ENCODE results near the gene METAP1D.

Gene METAP1D

DNA sequence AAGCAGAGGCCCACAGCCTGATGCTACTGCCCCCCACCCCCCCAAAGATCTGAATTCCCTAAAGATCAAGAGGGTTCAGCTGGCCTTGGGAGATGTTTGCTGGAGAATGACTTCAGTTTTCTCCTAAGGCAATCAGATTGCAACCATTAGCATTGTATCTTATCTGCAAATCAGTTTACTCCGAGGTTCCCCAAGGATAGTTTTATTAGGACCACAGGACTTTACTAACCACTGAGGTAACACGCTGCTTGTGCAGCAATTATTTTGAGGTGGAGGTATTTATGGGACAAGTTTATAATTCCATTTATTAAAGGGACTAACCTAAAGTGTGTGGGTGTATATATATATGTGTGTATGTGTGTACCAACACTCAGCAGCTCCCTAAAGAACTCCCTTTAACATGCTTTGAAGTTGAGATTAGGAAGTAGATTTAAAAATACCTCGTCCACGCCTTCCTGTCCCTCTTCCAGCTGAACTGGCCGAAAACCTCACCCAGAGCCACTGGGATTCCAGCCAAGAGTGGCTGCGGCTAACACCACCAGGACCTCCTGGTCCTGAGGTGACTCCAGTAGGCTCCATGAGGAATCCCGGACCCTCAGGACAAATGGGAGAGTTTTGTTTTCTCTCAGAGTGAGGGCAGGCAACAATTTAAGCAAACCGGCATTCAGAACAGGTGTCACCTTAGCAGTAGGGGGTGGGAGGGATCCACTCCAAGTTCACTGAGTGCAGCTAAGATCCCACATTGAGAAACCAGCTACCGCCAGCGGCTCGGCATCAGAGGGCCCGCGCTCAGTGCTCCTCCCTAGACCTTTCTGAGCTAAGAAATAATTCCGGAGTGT is 82.6 kb downstream of the METAP1D start:
- H4K20me1 ChIP-seq (ENCODE audit: insufficient read depth, low read length) = no peaks in the 10 kb centered on the region
- no peaks in the 10 kb centered on the region for H3K79me2 ChIP-seq (ENCODE audit: low read length)
- no peak overlapping the region for H3K4me2 ChIP-seq (ENCODE audit: low read length)
- H3K4me1 ChIP-seq (ENCODE audit: low read length) = no peaks in the 10 kb centered on the region; the same call in 1 of the 2 replicates
- no peak overlapping the region for H3K4me3 ChIP-seq (ENCODE audit: low read length)
- H3K9me3 ChIP-seq (ENCODE audit: insufficient read depth, low read length) = no peaks in the 10 kb centered on the region
- H2AFZ ChIP-seq (ENCODE audit: low read depth, low read length) = no peak overlapping the region
- TF ChIP-seq, protein P1, sequence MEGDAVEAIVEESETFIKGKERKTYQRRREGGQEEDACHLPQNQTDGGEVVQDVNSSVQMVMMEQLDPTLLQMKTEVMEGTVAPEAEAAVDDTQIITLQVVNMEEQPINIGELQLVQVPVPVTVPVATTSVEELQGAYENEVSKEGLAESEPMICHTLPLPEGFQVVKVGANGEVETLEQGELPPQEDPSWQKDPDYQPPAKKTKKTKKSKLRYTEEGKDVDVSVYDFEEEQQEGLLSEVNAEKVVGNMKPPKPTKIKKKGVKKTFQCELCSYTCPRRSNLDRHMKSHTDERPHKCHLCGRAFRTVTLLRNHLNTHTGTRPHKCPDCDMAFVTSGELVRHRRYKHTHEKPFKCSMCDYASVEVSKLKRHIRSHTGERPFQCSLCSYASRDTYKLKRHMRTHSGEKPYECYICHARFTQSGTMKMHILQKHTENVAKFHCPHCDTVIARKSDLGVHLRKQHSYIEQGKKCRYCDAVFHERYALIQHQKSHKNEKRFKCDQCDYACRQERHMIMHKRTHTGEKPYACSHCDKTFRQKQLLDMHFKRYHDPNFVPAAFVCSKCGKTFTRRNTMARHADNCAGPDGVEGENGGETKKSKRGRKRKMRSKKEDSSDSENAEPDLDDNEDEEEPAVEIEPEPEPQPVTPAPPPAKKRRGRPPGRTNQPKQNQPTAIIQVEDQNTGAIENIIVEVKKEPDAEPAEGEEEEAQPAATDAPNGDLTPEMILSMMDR (IDR thresholded peaks at IDR 0.05; ENCODE audit: low read depth, low read length) = no peak
- TF ChIP-seq EZH2phosphoT487 (IDR thresholded peaks at IDR 0.05; ENCODE audit: low read depth) = no peak
- H3K27me3 ChIP-seq (ENCODE audit: low read depth, low read length) = no peaks in the 10 kb centered on the region
- no peak overlapping the region for H3K9ac ChIP-seq (ENCODE audit: low read length)
- no peaks in the 10 kb centered on the region for H3K36me3 ChIP-seq (replicated peaks; ENCODE audit: low read depth, low read length)
- H3K27ac ChIP-seq (ENCODE audit: low read length) = no peak overlapping the region

DNA sequence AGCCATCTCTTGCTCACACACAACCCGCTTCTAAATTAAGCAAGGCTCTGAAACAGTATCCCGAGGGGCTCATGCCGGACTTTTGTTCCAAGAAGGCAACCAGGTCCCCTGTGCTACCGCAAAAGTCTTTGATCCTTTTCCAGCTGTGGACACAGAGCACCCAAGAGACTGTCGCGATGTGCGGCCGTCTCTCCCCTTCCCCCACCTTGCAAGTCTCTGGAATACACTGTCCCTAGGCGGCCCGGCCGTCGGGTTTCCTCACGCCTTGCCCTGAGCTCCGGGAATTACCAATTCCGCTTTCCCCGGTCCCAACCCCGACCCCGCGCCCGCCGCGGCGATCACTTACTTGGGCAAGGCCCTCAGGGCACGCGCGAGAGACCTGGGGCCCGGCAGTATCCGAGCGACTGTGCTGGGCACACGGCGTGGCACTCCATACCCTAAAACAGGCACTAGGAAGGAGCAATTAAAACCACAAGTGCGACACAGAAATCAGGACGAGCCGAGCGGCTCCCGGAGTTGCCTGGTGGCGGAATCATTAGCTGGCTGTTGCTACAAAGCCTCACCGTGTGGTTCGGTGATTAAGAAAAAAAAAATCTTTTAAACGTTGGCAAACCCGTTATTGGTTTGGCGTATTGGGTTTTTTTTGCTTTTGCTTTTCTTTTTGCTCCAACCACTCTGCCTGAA is 83.3 kb downstream of the METAP1D start:
- Histone ChIP-seq H3K36me3 (replicated peaks; ENCODE audit: low read depth, low read length) (no peaks in the 10 kb centered on the region), H3K4me2 (ENCODE audit: low read length) (no peak overlapping the region), H2AFZ (ENCODE audit: low read depth, low read length) (no peak overlapping the region), H3K27me3 (ENCODE audit: low read depth, low read length) (no peaks in the 10 kb centered on the region), H3K27ac (ENCODE audit: low read length) (no peak overlapping the region), H3K9me3 (ENCODE audit: insufficient read depth, low read length) (no peaks in the 10 kb centered on the region), H3K9ac (ENCODE audit: low read length) (no peak overlapping the region), H3K79me2 (ENCODE audit: low read length) (no peaks in the 10 kb centered on the region), H3K4me1 (ENCODE audit: low read length) (no peaks in the 10 kb centered on the region; the same call in 1 of the 2 replicates), H4K20me1 (ENCODE audit: insufficient read depth, low read length) (no peaks in the 10 kb centered on the region), H3K4me3 (ENCODE audit: low read length) (no peak overlapping the region)
- TF ChIP-seq, protein P1 (IDR thresholded peaks at IDR 0.05; ENCODE audit: low read depth, low read length) = no peak

DNA sequence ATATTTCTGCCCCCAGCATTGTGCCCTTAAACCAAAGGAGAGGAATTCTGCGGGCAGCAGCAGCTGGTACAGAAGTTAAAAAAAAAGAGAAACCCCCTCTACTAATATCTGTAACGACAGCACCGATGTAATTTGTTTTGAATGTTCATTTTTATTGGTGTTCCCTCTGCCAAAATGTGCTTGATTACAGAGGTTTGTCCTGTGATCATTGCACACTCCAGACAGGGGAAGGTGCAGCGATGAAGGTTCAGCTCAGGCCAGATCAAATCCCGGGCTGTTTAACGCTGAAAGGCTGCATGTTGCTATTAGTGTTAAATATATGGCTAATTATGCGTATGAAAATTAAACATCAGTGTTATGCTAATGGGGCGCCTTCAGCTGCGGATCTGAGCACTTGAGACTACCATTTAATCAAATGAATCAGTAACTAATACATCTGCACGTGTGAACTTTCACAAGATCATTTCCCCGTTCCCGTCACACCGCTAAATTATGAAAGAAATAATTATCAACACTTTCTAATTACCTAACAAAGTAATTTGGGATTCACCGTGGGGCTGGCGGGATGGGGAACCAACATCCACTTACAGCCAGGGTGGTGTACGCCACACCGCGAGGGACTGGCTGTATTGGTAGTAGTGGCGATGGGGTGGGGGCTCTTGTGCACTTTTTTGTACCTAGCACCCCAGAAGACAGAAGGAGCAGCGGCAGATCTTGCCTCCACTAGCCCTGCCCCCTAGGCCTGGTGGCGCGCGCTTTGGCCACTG is 84.1 kb downstream of the METAP1D start:
- Histone ChIP-seq H3K9me3 (ENCODE audit: insufficient read depth, low read length) (no peaks in the 10 kb centered on the region), H3K27me3 (ENCODE audit: low read depth, low read length) (no peaks in the 10 kb centered on the region), H3K4me1 (ENCODE audit: low read length) (no peaks in the 10 kb centered on the region; the same call in 1 of the 2 replicates), H3K9ac (ENCODE audit: low read length) (no peak overlapping the region), H2AFZ (ENCODE audit: low read depth, low read length) (peak overlapping the region; percentile 78; the same call in 1 of the 2 replicates), H4K20me1 (ENCODE audit: insufficient read depth, low read length) (no peaks in the 10 kb centered on the region), H3K27ac (ENCODE audit: low read length) (no peak overlapping the region), H3K4me3 (ENCODE audit: low read length) (peak overlapping the region; percentile 92), H3K79me2 (ENCODE audit: low read length) (no peaks in the 10 kb centered on the region), H3K4me2 (ENCODE audit: low read length) (peak overlapping the region; percentile 93), H3K36me3 (replicated peaks; ENCODE audit: low read depth, low read length) (no peaks in the 10 kb centered on the region)
- TF ChIP-seq, protein P1 (IDR thresholded peaks at IDR 0.05; ENCODE audit: low read depth, low read length) = no peak
- TF ChIP-seq EZH2phosphoT487 (IDR thresholded peaks at IDR 0.05; ENCODE audit: low read depth) = no peak

DNA sequence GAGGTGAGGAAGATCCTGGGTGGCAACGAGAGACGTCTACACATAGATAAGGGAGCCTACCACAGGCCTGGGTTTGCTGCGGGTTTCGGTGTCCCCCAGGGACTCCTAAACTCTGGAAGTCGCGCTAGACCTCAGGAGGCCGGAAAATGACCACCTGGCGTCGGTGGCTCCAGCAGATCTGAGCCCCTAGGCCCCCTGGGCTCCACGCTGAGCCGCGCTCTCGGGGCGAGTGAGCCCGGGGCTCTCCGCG is 84.6 kb downstream of the METAP1D start:
- peak overlapping the region; percentile 59; the same call in 1 of the 2 replicates for H3K9ac ChIP-seq (ENCODE audit: low read length)
- no peaks in the 10 kb centered on the region for H3K9me3 ChIP-seq (ENCODE audit: insufficient read depth, low read length)
- H3K36me3 ChIP-seq (replicated peaks; ENCODE audit: low read depth, low read length) = no peaks in the 10 kb centered on the region
- no peak for TF ChIP-seq EZH2phosphoT487 (IDR thresholded peaks at IDR 0.05; ENCODE audit: low read depth)
- TF ChIP-seq, protein P1 (IDR thresholded peaks at IDR 0.05; ENCODE audit: low read depth, low read length) = no peak
- no peak overlapping the region for H3K27ac ChIP-seq (ENCODE audit: low read length)
- peak overlapping the region; percentile 92 for H3K4me3 ChIP-seq (ENCODE audit: low read length)
- H3K4me1 ChIP-seq (ENCODE audit: low read length) = no peaks in the 10 kb centered on the region; the same call in 1 of the 2 replicates
- peak overlapping the region; percentile 78; the same call in 1 of the 2 replicates for H2AFZ ChIP-seq (ENCODE audit: low read depth, low read length)
- H3K27me3 ChIP-seq (ENCODE audit: low read depth, low read length) = no peaks in the 10 kb centered on the region
- H3K4me2 ChIP-seq (ENCODE audit: low read length) = peak overlapping the region; percentile 93
- no peaks in the 10 kb centered on the region for H3K79me2 ChIP-seq (ENCODE audit: low read length)
- H4K20me1 ChIP-seq (ENCODE audit: insufficient read depth, low read length) = no peaks in the 10 kb centered on the region
